NCI-H1092 (cell line): ENCODE results near the gene HTT.

Source experiments
- DNase-seq: peaks from one replicate; lab custom pipeline; 2025; lab: John Stamatoyannopoulos, UW

The HTT gene

DNA sequence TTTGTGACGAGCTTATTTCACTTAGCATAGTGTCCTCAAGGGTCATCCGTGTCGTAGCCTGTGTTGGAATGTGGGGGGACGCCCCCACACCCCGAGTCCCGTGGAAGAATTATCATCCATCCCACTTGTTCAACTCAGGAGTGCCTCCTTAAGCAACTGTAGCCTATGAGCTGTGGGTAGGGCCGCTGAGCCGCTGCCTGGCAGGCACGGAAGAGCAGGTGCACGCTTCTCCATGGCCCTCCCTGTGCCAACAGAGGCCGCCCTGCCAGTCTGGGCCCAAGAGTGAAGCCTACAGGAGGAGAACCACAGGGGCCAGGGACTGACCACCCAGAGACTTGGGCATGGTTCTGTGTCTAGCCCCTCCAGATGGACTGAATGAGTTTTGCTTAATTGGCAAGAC, 216.0 kb downstream of the HTT start:
- no peak for DNase-seq

DNA sequence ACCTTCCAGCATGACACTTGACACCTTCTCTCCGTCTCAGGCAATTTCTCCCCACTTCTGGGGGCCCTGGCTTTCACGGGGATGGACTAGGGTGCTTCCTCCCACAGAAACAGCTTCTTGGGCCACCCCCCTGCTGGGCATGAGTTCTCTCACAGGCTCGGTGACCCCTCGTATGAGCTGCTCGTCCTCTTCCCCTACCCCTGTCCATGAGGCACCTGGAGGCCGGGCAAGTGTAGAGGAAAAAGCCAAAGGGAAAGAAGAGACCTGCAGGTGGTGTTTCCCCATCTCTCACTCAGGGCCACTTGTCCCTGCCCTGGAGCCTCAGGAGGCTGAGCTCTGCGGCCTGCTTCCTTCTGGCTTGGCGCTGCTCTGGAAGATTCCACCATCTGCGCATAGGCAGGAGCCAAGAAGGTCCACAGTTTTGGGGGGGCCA, 216.4 kb downstream of the HTT start:
- DNase-seq = no peak

- no peak for DNase-seq
Observed at GRCh38 chr4:3291411-3291968, 217.0 kb downstream of the HTT start.

GRCh38 chr4:3291969-3292570, 217.6 kb downstream of the HTT start:
- DNase-seq = no peak

DNA sequence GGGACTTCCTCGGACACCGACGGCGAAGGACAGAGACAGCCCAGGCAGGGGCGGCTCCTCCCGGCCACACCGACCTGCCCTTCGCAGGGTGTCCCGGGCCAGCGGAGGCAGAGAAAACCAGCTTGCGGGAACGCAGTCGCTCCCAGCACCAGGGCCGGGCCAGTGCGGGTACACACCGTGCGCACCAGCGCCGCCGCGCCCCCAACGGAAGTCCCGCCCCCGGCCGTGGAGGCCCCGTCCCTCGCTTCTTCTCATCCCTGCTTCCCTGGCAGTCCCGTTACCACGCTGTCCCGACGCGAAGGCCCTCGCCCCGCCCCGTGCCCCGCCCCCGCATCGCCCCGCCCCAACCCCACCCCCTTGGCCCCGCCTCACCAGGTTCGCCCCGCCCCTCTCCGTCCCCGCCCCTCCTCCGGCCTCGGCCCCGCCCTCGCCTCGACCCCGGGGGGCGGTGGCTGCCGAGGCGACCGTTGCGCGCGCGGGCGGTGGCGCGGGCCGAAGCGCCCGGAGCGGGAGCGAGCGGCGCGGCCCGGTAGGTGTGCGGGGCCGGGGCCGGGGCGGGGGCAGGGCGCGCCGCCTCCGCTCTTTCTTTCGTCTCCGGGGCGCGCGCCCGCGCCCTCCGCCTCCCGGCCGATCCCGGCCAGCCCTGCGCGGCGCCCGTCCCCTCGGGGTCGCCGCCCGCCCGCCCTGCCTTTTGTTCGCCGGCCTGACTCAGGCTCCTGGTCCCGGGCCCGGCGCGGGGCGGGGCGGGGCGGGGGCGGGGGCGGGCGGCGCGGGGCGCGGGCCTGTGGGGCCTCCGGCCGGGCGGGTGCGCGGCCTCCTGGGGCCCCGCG, 218.3 kb downstream of the HTT start, which contains the start of gene RGS12:
RGS12 (plus strand) TSS at position 451 of the 830 bp plus-strand sequence. CDS start 23,150 bp downstream, outside the sequence.
- DNase-seq = peak; percentile 76
